ENCODE data around the gene TES.

TES gene

DNA sequence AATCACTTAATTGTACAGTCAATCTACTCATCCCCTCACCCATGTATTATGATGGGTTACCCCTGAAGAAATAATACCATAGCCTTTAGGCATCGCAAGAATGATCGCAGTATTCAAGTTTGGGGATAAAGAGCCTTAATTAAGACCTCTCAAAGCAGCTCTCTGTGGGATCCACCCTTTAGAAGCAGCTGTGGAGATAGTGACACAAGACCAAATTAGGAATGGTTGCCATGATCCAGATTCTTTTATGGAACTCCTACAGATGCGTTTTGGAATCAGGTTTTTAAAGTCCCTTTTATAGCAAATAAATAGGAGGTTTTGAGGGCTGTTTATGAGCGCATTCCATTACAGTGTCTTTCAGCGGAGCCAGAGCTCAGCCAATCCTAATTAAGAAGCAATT is 12.2 kb downstream of the TES start:
- DNase-seq (ENCODE audit: low read depth): no peak

DNA sequence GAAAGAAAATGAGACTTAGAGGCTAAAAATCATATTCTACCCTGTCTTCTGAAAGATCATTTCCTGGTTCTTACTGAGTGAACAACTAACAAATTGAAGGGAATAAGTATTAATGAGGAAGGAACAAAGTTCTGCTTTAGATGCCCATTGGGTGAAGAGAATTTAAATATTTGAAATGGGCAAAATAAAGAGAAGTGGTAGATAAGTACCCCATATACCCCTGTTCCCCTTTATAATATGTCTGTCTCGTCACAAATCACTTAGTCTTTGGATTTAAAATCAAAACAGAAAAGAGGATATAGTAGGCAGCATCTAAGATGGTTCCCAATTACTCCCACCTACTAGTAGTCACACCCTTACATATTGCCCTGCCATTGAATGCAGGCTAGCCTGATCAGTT is 13.2 kb downstream of the TES start:
- no peak for DNase-seq (ENCODE audit: low read depth)

DNA sequence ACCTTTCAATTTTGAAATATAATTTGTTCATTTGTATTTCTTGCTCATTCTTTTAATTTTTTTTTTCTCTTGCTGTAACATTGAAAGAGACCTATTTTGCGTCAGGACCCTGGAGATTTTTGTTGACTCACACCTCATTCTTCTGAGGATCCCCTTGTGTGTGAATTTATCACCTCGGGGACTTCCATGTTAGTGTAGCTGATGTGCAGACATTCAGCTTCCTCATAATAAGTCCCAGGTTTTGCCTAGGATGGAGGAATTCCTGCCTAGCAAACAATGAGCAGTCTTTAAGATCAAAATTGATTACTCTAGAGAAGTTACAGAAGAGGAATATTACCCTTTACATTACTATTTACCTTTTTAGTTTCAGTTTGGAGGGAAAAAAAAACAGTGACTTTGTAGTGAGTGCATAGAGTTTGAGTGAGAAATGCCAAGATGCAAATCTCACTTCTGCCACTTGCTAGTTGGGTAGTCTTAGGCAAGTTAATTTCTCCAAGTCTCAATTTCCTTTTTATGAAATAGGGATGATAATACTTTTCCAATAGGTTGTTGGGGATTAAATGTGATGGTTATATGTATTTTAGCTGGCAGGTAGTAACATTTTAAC is 14.3 kb downstream of the TES start:
- DNase-seq (ENCODE audit: low read depth): no peak

DNA sequence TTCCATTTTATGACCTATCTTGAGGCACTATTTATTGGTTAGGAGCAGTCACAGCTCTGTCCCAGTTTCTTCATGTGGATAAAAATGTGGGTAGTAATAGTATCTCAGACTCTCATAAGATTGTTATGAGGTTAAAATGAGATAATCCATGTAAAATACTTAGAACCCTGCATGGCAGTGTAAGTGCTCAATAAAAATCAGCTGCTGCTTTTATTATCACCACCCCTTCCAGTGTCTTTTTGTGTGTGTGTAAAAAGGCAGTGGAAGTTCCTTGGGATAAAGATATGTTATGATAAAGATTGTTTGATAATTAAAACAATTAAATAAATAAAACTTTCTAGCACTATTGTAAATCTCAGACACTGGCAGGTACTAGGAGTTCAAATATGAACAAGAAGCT is 15.5 kb downstream of the TES start:
- DNase-seq (ENCODE audit: low read depth): no peak

DNA sequence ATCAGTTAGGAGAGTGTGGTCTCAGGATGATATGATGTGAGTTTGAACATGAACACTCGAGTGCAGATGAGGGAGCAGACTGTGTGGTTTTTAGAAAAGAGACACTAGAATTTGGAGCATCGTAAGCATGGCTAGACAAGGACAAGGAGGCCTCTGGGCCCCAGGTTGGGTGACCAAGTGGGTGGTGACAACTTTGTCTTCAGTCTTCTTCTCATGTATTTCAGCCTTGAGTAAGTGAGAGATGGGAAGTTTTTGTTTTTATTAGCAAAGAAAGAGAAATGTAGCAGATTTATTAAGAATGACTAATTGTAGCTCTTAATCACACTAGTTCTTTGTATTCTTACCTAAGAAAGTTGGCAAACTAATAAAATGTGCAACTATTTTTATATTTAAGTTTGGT is 16.3 kb downstream of the TES start:
- DNase-seq (ENCODE audit: low read depth): no peak

DNA sequence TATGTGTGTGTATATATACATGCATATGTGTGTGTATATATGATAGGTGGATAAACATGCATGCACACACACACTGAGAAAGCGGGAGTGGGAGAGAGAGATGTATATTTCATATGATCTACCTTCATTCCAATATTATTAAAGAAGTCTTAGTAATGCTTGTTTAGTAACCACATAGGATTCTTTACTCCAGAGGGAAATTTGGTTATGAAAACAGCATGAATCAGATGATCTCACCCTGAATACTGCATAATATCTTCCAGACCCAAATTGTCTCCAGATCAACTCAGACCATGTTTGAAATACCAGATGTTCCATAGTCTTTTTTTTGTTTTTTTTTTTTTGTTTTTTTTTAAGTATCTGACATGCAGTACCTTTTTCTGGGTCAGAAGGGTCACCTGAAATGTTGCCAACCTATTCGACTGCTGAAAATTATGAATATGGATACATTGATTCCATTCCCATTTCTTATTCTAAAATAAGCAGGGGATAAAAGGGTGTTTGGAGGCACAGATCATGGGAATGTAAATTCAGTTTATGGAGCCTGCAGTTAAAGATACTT is 17.4 kb downstream of the TES start:
- DNase-seq (ENCODE audit: low read depth): no peak

DNA sequence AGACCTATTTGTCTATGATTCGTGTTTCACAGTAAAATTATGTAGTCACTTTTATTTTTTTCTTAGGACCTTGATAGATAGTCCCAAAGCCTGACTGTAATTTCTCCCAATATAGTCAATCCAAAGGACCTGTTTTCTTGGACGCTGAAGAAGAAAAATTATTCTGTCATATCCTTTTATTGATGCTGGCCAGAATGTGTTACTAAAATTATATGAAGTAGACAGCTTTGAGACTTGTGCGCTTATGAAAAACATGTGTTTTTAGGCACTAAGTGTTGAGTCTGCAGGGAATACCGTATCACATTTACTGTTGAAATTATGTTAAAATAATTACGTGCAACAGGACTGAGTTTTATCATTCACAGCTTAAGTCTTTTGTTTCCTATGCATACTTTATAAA is 17.9 kb downstream of the TES start:
- DNase-seq (ENCODE audit: low read depth): no peak

DNA sequence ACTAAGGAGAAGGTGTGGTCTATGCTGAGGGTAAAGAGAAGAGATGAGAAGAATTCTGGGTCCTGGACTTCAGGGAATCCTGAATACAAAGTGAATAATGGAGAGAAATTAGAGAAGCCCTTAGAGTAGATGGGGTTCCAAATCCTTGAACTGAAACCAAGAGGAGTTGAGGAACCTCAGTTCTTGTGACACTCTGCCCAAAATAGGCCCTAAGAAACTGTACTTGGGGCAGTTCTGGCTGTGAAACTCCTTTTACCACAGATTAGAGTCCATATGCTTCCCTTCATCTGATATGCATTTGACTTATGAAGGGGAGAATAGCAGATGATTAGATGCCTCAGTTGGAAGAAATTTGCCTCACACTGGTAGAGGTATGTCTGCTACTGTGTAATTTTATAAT is 19.0 kb downstream of the TES start:
- DNase-seq (ENCODE audit: low read depth): no peak

DNA sequence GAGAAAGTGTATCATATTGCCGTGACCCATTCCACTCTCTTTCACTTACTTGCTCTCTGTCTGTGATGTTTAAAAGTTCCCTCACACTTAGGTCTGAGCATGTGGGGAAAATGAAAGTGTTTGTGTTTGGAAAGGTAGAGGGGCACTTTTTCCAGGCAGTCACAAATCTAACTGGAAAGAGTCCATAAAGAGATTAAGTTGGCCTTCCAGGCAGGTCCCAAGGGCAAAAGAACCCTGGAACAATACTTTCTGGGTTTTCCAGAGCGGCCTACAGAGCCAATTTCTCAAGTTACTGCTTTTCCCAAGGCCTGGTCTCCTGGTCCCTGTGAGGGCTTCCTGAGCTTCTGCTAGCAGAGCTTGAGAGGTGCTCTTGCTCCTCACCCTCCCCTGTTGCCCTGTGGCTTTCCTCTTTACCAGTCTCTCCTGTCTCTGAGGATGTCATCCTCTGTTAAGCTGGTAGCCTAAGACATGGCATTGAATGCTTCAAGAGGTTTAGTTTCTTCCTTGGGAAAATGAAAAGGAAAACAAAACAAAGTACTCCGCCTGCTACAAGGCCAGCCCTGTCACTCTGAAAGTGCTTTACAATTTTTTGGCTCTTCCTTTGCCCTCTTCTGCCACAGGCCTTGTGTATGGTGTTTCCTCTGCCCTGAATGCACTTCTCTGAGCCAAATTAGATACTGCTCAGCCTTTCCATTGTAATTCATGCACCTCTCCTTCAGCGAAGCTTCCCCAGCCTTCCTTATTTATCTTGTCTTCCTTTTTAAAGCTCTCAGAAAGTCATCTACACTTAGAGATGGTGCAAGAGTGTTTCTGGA is 20.1 kb downstream of the TES start:
- DNase-seq (ENCODE audit: low read depth): no peak

DNA sequence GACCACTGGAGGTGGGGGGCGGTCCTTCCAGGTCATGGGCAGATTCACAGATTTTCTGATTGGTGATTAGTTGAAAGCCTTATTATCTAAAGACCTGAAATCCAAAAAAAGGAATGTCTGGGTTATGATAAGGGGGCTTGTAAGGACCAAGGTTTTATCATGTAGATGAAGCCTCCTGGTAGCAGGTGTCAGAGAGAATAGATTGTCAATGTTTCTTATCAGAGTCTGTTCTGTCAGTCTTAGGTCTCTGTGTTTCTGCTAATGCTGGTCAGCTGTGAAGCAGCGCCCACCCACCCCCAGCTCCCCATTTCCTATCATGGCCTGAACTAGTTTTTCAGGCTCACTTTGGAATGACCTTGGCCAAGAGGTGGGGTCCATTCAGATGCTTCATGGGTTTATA is 21.2 kb downstream of the TES start:
- DNase-seq (ENCODE audit: low read depth): no peak

DNA sequence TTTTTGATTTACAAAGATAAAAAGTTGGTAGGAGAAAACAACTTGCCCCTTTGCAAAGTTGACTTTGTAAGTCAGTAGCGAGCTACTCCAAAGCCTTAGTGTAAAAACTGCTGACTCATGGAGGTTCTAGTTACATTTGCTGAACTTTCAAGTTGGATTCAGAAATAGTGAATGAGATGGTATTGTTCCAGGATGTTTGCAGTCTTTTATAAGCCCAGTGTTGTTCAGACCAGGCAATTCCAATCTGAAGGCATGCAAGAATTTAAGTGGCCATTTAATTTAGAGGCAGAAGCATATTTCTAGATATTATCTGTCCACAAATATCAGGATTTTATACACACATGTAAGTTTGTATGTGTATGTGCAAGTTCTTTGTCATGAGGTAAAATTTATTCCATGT is 21.6 kb downstream of the TES start:
- no peak for DNase-seq (ENCODE audit: low read depth)

DNA sequence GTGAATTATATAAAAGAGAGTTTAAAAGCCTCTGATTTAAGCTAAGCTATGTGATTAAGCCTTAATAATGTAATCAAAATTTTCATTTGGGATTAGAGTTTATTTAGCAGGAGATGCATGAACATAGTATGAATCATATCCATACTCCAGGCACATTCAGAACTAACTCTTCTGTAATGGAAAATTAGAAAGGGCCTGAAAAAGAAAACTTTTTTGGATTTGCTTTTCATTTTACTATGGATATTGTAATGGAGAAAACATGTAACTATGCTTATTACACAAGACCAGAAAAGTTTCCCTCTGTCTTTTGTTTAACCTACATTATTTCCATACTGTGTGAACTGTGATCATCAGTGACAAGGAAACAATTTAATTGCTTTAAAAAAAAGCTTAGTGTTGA is 22.0 kb downstream of the TES start:
- DNase-seq (ENCODE audit: low read depth): no peak

DNA sequence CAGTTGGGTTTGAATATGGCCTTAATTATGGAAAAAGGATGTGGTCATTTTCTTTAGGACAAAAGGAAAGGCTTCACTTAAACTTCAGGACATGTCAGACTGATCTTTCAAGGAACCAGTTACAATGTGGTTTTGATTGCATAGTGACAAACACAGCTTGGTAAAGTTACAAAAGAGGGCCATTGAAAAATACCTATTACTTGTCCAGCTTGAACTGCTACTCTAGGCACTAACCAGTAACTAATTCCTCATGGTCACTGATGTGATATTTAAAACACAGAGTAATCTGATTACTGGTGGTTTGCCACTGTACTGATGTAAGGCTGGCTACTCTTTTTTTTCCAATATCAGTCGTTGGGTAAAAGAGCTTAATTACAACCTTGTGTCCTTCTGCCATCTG is 22.6 kb downstream of the TES start:
- DNase-seq (ENCODE audit: low read depth): no peak

DNA sequence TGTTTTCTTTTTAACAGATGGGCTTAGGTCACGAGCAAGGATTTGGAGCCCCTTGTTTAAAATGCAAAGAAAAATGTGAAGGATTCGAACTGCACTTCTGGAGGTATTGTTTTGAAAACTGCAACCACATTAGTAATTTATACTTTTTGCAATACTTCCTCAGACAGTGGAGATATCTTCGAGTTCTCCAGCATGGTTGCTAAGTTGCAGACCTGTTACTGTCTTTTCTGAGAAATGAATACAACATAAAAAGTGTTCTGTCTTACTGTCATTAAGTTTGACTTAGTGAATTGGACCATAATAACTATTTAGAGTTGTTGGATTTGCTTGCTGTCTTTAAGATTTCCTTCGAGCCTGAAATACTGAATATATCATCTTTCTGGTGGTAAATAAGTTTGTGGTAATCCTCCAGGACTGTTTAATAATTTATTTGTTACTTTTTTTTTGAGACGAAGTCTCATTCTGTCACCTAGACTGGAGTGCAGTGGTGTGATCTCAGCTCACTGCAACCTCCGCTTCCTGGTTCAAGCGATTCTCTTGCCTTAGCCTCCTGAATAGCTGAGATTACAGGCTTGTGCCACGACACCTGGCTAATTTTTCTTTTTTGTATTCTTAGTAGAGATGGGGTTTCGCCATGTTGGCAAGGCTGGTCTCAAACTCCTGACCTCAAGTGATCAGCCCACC is 24.3 kb downstream of the TES start:
- no peak for DNase-seq (ENCODE audit: low read depth)

DNA sequence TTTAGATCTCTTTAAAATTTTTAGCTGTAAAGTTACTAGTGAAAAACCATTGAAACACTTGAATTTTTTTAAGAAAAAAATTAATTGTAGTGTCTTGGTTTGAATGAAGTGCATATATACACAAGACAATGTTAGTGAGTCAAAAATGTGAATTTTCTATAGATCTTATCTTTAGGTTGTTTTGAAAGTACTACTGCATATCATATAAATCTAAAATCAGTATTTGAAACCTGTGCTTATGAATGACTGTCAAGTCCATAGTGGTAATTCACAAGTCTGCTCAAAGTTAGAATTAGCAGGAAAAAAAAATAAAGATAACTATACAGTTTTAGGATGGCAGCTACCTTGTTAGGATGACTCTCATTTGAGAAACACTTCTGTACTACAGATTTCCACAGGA is 25.0 kb downstream of the TES start:
- no peak for DNase-seq (ENCODE audit: low read depth)

DNA sequence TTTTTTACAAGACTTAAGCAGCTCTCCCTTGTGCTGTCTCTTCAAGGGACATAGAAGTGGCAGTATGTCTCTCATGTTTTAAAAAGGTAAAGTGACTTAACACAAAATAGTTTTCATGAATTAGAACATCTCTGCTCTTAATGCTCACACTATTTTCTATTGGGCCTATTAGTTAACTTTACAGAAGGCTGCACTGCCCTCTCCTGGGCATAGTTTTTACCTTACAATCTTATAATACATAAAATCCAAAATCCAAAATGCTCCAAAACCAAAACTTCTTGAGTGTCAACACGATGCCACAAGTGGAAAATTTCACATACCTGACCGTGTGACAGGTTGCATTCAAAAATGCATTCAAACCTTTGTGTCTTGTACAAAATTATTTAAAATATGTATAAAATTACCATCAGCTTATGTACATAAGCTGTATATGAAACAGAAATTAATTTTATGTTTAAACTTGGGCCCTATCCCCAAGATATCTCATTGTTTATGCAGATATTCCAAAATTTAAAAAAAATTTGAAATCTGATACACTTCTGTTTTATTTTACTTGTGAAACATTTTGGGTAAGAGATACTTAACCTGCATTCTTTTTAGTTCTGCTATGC is 25.8 kb downstream of the TES start:
- no peak for DNase-seq (ENCODE audit: low read depth)

DNA sequence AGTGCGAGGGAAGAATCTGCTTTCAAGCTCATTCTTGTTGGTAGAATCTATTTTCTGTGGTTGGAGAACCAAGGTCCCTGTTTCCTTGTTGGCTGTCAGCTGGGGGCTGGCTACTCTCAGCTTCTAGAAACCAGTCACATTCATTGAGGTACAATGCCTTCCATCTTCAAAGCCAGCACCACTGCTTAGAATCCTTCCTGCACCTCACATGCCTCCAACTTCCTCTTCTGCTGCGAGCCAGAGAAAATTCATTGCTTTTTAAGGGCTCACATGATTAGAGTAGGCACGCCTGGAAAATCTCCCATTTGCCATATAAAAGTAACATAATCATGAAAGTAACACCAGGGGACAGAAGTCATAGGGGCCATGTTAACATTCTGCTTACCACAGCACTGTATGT is 28.7 kb downstream of the TES start:
- no peak for DNase-seq (ENCODE audit: low read depth)

DNA sequence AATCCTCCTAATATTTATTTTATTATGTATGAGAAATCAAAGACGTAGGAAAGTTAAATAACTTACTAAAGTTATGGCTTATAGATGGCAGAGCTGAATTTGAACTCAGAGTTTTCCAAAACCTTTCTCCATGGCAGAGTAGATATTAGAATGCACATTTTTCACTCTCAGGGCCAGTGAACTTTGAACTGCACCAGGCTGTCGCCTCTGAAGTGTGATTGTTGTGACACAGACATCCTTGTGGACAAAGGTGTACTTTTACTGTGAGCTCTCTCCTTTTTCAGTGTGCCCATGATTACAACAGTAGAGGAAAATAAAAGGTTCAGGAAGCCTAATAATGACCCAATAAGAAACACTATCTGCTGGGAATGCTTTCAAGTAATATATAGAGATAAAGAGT is 29.1 kb downstream of the TES start:
- DNase-seq (ENCODE audit: low read depth): no peak

DNA sequence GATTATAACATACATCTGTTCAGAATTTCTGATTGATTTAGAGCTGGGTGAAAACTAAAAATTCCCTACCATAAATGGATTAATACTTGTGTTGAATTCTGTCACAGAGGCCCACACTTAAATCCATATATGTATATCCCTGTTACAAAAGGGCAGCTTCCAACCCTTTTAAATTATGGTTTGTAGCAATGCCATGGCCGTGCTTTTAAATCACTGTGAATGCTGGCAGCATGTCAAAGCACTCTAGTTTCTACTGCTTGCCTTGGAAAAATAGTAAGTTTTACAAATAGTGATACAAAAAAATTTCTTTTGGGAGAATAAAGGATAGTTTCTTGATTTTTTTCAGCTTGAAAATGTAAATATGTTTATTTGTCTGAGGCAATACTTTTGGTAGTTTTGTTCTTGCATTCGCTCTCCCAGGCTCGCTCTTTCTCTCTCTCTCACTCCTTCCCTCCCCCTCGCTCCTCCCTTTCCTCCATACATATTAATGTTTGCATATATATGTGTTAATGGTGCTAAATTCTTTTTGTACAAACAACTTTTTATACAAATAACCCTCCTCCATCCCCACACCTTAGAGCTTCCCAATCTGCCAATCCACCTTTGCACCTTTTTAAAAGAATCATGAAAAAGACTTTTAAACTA is 29.8 kb downstream of the TES start:
- DNase-seq (ENCODE audit: low read depth): no peak

DNA sequence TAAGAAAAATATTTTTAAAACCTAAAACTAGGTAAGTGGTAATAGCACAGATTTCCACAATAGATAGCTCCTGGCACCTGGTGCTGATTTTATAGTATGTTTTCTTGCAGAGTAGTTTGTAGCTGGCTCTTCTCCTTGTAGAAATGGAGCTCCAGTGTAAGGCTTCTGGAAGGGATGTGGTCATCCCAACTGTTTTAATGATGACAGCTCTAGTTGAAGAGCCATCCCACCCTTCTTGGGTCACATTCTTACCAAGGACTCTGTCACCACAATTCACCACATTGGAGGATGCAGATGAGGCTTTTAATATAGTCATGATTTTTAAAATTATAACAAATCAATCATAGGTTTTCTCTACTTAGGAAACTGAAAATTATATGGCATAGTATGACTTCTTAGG is 31.0 kb downstream of the TES start:
- no peak for DNase-seq (ENCODE audit: low read depth)

DNA sequence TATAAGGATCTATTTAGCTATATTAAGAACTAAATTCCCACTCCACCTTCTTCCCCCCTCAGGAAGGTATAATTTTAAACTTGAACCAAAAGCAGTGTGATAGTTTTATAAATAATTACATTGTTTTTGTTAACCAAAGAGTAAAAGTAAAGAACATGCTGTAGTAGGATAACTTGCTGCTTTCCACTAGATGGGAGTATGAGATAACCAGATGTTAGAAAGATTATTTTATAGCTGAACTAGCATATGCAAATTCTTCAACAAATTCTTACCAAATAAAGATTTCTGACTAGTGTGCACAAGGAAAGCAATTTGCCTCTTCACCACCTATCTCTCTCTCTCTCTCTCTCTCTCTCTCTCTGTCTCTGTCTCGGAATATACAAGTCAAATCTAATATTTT is 31.8 kb downstream of the TES start:
- DNase-seq (ENCODE audit: low read depth): no peak

DNA sequence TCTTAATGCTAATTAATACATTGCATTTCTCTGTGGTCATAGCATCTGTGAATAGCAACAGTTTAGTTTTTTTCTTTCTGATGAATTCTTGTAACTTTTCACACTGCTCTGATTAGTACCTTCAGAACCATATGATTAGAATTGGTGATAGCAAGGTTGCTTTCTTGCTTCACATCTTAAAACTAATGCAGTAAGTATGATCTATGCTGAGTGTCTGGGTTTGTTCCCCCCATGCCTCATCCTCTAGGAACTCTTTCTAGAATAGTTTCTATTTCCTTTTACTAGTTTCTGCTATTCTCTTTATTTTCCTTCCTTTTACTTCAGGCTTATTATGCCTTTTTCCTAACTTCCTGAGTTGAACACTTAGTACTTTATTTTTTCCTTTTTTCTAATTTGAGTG is 32.4 kb downstream of the TES start:
- no peak for DNase-seq (ENCODE audit: low read depth)

Measured in HS-27A (cell line).